COR-L47 (cell line): ENCODE results near the gene FOXO1.

Experiments
- DNase-seq: peaks from one replicate; lab custom pipeline; 2025; lab: John Stamatoyannopoulos, UW

The FOXO1 gene

DNA sequence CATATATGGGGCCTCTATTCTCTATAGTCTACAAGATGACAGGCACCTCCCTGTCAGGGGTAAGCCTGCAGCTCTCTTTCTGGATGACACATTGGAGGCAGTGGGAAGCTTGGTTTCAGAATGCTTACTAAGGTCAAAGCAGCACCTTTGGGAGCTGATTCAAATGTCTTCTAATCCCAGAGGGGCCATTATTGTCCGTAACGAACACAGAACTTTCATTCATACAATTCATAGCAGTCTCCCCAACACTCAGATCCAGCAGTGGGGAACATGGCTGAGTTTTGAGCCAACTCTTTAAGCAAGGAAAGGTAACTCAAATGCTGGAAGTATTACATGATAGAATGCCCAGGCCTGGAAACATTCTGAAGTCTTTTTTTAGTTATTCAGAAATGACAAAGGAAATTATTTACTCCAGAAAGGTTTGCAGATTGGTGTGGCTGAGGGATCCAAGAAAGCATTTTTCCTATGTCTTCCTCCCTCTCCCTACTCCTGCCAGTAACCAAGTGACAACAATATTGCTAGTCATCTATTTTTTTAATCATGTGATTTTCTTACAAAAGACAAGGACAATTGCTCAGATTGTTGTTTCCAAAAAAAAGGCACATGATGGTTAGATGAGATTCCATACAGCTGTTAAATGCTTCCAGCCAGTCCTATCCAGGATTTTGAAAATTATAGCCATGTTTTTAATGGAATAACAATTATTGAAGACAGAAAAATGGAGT, 118.7 kb downstream of the FOXO1 start:
- no peak for DNase-seq

DNA sequence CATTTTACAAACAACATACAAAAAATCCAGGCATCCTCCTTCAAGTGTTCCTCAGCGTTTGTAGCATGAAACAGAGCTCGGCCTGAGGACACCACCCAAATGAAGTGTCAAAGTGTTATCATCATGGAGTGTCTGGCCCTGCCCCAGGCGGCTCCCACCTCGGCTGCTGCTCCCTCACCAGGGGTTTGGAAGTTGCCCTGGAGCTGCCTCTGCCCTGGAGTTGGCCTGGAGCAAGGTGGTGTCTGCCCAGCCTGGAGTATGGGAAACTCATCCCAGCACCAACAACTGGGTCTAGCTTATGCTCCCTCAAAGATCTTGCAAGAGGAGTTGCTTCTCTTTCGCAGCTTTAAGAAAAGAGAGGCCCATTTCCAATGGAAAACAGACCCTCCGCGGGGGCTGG, 120.4 kb downstream of the FOXO1 start:
- no peak for DNase-seq

DNA sequence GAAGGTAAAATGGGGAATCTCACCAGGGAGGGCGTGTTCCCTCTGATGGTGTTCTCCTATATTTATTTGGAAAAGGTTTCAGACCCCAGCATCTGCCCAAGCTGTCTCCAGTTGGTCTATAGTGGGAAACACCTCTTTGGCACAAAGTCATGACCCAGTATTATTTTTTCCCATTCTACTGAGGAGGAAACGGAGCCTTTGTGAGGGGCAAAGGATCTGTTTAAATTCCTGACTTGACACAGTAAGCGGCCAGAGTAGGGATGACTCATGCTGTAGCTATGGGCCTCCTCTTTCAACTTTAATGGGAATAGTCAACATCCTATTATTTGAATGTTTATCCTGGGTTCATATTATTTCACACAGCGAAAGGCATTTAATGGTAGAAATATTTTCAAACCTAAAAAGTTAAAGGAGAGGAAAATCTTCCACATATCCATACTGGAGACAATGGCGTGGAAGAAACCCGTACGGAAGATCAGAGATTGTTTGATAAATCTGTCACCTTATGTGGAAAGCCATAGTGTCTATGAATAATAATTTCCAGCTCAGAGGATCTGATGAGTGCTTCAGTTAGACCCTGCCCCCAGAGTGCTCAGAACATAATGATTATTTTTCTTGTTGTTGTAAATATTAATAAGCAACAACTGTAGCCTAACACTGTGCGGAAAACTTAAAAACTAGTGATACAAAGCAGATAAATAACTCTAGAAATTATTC, 126.0 kb downstream of the FOXO1 start:
- DNase-seq, result no peak

DNA sequence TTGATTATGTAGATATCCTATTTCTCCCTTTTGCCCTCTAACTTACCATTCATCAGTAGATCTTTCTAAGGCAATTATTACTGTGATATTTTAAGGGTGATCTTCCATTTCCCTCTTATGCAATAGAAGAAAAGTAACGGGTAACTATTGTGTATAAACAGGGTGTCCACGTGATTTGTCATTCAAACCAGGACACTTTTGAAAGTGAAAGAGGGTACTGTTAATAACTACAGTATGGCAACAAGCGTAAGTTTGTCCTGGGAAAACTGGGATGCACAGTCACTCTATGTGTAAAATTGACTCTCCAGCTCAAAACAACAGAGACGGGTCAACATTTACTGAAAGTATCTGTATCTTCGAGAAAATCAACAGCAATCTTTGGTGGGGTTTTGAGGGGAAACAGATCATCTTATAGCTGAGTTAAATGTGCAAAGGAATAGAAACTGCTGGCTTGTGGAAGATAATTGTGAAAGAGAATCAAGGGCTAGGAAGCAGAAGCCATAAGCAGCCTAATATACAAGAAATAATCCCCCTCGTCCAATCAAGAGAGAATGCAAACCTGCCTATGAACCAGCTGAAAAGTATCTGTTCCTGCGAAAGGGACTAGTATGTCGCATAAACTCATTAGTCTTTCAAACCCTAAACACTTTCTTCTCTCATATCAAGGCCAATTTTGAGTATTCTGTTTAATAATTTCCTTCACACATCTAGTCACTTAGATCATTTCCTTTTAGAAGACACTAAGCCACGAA, 126.7 kb downstream of the FOXO1 start:
- no peak for DNase-seq

DNA sequence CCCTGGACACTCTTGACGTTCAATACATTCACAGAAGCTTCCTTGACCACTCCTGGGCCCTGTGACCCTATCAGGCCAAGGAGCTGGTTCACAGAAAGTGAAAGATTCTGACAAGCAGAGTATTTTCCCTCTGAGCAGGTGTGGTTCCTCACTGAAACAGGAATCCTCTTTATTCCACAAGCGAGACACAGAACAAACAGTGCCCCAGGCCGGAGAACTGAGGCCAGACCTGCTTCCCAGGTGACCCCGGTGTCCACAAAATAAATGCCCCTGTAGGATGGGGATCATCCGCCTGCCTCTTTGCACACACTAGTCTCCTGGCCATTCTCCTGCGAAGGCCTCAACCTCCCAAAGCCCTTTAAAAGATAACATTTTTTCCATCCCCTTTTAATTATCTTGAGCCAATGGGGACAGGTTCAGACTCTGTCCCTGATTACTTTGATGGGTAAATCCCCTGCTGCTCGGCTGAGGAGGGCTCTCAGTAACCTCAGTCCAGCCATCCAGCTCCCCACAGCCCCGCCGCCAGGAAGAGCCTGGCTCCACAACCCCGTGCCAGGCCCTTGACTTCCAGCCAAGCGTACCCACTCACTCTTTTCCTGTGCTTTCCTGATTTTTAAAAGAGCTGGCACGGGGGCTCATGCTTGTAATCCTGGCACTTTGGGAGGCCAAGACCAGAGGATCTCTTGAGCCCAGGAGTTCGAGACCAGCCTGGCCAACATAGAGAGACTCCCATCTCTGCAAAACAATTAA, 129.1 kb downstream of the FOXO1 start:
- no peak for DNase-seq

DNA sequence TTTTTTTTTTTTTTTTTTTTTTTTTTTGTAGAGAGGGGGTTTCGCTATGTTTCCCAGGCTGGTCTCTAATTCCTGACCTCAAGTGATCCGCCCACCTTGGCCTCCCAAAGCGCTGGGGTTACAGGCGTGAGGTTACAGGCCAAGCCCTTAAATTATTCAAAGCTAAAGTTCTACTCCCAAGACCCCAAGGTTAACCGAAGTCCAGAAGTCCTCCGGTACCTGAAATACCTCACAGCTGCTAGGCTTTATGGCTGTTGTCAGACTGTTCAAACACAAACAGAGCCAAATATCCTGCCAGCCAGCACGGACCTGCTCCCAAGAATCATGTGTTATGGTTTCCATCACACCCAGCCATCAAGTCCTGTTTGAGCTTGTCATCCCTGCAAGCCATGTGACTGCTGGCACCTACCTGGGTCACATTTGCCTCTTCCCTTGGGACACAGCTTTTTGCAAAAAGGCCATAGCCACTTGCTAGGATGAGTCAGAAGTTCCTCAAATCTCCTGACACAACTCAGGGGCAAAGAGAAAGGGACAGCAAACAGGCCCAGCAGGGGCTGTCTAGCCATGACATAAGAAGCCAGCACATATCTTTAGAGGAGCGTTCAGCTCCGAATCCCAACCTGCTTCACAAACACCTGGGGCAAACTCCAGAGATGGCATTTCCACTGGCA, 129.9 kb downstream of the FOXO1 start:
- no peak for DNase-seq

DNA sequence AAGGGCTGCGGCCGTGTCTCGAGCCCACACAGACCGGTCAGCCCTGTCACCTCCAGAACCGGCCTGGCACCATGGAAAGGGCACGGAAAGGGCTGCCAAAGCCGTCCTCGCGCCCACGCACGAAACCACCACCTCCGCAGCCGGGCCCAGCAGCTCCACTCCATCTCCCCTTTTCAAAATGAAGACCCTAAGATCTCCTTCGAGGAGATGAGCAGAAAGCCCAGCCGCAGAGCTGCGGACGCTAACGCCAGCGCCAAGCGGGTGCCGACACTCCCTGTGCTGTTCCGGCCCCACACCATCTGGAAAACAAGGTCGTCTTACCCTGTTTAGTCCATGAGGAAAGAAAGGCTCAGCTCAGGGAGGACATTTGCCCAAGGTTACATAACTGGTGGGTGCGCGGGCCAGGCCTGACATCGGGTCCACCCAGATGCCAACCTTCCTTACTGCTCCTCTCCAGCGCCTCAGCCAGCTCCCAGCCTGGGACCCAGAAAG, 131.1 kb downstream of the FOXO1 start:
- DNase-seq, result no peak

DNA sequence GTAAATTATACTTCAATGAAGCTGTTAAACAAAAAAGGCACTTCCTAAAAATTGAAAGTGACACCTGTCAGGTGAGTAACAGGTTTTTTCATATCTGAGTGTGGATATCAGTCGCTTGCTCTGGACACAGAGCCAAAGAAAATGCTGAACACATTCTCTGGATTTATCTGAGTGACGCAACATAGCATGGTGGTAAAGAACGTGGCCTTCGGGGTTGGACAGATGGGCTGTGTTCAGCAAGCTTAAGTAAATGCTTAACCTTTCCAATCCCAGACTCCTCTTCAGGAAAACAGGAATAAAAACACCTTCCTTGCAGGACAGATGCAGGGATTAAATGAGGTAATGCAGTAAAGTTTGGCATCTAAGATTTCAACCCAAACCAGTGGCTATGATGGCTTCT, 132.0 kb downstream of the FOXO1 start:
- no peak for DNase-seq

DNA sequence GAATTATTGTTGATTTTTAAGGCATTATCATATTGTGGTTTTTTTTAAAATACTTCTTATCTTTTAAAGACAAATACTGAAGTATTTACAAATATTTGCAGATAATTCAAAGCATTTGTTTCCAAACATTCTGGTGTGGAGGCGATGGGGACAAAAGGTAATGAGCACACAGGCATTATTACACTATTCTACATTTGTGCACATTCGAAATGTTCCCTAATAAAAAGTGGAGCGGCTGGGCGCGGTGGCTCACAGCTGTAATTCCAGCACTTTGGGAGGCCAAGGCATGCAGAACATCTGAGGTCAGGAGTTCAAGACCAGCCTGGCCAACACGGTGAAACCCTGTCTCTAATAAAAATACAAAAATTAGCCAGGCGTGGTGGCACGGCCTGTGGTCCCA, 133.4 kb downstream of the FOXO1 start:
- DNase-seq, result no peak

DNA sequence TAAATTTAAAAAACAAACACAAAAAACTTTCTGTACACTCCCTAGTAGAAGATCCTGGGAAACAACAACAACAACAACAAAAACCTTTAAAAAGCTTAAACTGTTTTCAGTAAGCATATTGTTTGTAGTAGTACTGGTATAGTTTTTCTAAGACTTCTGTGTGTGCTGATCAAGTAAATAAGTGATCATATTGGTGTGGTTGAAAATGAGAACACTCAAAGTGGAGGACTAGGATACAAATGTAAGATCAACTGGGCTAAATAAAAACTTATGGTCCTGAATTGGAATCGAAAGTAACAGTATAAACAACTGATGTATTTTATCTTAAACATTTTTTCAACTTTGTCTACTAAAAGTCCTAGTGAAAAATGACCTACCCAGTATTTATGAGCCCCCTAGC, 135.5 kb downstream of the FOXO1 start:
- no peak for DNase-seq

DNA sequence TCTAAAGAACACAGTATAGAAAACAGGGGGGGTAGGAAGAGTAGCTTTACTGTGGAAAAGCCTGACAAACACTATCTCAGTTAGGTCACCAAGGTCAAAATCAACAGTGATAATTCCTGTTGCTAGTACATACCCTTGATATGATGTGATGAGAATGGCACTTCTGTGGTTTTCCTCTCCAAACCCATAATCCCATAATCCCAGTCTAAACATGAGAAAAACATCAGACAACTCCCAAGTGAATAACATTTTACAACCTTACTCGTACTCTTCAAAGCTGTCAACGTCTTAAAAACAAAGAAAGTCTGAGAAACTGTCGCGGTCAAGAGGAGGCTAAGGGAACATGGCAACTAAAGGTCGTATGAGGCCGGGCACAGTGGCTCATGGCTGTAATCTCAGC, 137.6 kb downstream of the FOXO1 start:
- no peak for DNase-seq

DNA sequence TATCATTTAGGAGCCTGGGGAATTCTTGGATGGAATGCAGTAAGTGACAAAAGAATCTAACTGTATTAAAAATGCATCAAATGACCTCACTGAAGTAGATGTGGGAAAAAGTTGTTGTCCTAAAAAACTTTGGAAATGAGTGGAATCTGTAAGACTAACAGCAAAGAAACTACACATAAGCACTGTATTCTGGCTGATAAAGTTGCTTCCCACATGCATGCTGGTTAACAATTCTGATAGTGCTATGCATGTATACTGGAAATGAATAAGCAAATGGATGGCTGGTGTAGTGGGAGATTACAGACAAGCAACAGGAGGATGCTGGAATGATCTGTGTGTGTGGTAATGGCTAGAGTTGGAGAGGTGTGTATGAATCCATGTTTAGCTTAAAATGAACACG, 138.5 kb downstream of the FOXO1 start:
- no peak for DNase-seq

DNA sequence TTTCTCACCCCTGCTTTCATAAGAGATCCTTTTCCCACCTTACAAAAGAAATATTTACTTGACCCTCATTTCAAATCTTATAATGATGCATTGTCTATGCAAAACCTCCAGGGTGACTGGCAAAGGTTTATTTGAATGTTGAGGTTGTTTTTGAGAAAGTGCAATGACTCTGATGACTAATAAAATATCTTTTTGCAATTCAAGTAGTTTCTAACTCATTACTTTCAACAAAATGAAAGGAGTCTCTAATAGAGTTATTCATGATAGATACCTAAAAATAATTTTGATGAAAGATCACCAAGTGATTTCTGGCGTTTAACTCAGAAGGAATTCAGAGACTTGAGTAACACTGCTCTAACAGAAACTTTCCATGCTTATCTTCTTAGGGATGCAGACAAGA, 144.2 kb downstream of the FOXO1 start:
- no peak for DNase-seq

DNA sequence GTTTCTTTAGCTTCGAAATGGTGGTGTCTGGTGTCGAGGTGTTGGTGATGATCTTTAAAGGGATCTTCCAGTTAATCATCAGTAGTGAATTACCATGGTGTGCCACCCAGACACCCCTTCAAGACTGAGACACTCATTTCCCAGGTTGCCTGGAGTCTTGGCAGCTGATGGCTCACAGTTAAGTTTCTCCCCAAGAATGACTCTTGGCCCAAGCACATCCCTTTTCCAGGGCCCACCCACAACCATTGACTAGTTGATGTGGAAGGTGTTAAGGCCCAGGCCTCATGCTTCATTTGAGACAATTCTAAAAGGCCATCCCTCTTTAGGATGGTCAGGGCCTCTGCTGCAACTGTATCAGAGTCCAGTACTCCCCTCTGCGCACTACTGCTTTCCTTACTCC, 145.5 kb downstream of the FOXO1 start:
- no peak for DNase-seq

DNA sequence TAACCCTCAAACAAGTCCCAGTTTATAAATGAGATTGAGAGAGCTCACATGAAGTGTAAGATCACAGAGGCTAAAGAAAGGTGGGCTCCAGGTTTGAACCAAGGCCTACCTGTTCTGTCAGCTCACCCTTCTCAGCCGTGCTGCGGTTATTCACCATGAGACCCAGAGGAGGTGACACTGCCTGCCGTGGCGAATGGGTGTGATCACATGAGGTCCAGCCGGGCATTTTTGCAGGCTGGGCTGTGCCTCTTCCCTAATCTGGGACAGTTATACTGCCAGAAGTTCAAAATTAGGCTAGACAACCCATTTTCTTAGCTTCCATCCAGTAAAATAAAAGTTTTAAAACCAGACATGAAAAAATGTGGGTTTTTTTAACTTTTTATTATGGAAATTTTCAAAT, 146.8 kb downstream of the FOXO1 start:
- no peak for DNase-seq

DNA sequence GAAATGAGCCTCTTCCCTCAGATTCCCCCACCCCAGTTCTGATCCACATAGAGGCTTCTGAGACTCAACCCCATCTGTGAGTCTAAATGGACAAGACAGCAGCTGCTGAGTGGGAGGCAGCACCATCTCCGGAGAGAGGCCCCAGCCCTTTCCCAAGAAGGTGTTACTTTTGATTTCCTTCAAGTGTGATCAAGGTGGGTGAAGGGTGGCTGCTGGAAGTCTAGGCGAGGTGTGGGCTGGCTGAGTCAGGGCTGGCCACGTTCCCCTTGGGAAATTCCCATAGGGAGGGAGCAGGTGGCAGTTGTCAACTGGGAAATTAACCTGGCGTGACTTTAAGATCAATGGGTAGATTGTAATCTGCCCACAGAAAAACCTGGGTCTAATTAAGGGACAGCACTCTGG, 148.0 kb downstream of the FOXO1 start:
- DNase-seq, result no peak

DNA sequence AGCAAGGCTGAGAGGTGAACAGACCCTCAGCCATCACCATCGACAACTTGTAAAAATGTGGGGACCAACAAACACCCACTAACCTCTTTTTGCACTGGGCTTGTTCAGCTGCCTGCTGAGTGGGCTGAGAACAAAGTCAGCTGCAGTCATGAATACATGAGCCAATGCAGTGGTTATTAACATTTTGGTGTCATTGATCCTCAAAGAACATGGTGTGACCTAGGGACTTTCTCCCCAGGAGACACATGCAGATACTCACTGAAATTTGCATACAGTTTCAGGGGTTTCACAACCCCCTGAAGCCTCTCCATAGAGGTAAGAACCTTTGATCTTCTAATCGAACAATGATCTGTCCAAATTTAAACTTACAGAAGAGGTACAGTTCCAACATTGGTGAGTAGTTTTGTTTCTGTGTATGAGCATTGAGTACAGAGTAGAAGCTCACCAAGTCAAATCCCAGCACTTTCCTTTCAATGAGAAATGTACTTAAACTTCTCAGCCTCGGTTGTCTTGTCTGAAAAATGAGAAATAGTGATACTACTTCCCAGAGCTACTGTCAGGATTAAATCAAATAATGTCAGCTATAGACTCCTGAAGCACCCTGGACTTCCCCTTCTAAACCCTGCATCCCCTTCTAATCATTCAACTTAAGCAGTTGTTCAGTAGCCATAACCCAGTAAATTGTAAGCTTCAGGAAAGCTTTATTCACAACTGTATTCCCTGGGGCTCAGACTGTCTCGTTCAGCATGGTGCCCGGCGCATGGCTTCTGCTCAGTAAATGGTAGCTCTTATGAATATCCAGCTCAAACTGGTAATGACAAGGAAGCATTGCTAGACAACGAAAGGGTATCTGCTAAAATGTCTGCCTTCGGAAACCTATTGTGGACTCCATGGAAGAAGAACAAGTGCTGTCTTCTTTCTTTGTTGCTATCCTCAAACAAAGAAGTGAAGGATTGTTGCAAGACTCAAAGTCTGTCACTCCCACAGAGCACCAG, 148.7 kb downstream of the FOXO1 start:
- DNase-seq, result no peak

DNA sequence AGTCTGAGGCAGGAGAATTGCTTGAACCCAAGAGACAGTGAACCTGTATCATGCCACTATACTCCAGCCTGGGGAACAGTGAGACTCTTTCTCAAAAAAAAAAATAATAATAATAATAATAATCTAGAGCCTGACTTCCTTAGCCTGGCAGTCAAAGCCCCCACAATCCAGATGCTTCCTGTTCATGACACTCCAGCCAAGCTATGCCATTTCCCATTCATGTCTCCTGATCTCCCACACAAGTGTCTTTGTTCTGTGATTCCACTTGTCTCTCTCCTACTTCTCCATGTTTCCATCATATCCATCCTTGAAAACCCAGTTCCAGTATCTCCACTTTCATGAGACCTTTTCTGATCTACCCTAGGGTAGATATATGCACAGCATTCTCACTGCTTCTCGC, 150.7 kb downstream of the FOXO1 start:
- no peak for DNase-seq

DNA sequence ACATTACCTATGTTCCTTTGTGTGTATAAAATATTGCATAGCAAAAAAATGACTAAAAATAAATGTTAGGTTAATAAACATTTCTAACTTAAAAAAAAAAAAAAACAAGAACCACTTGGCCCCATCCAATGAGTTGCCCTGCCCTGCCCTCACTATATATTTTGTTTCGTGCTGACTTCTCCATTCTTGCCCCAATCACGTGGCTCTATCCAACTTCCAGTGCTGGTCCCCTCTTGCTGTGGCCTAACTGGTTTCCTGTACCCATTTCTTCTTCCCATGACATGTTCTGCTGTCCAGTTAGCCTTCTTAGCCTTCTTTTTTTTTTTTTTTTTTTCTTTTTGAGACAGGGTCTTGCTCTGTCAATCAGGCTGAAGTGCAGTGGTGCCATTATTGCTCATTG, 151.6 kb downstream of the FOXO1 start:
- DNase-seq, result no peak

DNA sequence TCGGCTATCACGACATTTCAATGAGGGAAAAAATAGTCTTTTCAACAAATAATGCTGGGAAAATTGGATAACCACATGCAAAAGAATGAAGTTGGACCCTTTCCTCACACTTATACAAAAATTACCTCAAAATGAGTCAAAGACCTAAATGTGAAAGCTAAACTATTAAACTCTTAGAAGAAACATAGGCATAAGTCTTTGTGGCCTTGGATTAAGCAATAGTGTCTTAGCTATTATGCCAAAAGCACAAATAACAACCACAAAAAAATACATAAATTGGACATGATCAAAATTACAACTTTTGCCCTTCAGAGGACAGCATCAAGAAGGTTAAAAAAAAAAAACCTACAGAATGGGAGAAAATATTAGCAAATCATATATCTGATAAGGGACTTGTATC, 156.6 kb downstream of the FOXO1 start:
- DNase-seq, result no peak
